SK-N-SH treated with all-trans-retinoic acid at 6 μM for 48 hours (cell line): ENCODE measurements around the gene RNF144B.

Experiments
- ATAC-seq: fragments of 200-7000 bp; cut with Tn5 transposase; 3 replicates; pipeline ENCODE4 v1.9.1; 2020; ENCODE audit warnings: mild to moderate bottlenecking, moderate library complexity
- ARNTL ChIP-seq: fragments of 450-650 bp; formaldehyde crosslinking; IDR thresholded peaks from 2 replicates; pipeline ENCODE4 v1.5.0; 2020; ENCODE audit warnings: low read depth, mild to moderate bottlenecking, moderate library complexity, borderline replicate concordance
- BACH2 ChIP-seq: fragments of 250-450 bp; sonication (Bioruptor Pico); IDR thresholded peaks from 2 replicates; pipeline ENCODE4 v1.9.0; 2021; ENCODE audit warnings: mild to moderate bottlenecking, borderline replicate concordance
- CSDC2 ChIP-seq: fragments of 250-450 bp; sonication (Bioruptor Pico); IDR thresholded peaks from 2 replicates; pipeline ENCODE4 v1.5.0; 2020; ENCODE audit warnings: mild to moderate bottlenecking, moderate library complexity
- ESRRG ChIP-seq: fragments of 250-450 bp; sonication (Bioruptor Pico); IDR thresholded peaks from 2 replicates; pipeline ENCODE4 v1.6.1; 2021; ENCODE audit warnings: mild to moderate bottlenecking
- GLIS3 ChIP-seq: fragments of 250-450 bp; sonication (Bioruptor Pico); IDR thresholded peaks from 2 replicates; pipeline ENCODE4 v1.5.0; 2020; ENCODE audit warnings: mild to moderate bottlenecking, moderate library complexity
- ISL1 ChIP-seq: fragments of 250-450 bp; sonication (Bioruptor Pico); IDR thresholded peaks from 2 replicates; pipeline ENCODE4 v2.1.2; 2022; ENCODE audit warnings: mild to moderate bottlenecking, moderate library complexity
- OSR1 ChIP-seq: fragments of 250-450 bp; sonication (Bioruptor Pico); IDR thresholded peaks from 2 replicates; pipeline ENCODE4 v1.8.0; 2022; ENCODE audit warnings: moderate library complexity, mild to moderate bottlenecking, inconsistent platforms
- RARB ChIP-seq: fragments of 250-450 bp; sonication (Bioruptor Pico); IDR thresholded peaks from 2 replicates; pipeline ENCODE4 v1.8.0; 2021; ENCODE audit warnings: mild to moderate bottlenecking, moderate library complexity
- SNAI2 ChIP-seq: fragments of 250-450 bp; sonication (Bioruptor Pico); IDR thresholded peaks from 2 replicates; pipeline ENCODE4 v1.5.0; 2020; ENCODE audit warnings: mild to moderate bottlenecking, moderate library complexity
- TCF4 ChIP-seq: fragments of 250-450 bp; sonication (Bioruptor Pico); IDR thresholded peaks from 2 replicates; pipeline ENCODE4 v1.8.0; 2021; ENCODE audit warnings: mild to moderate bottlenecking, moderate library complexity, borderline replicate concordance
- TOX ChIP-seq: fragments of 250-450 bp; sonication (Bioruptor Pico); IDR thresholded peaks from 2 replicates; pipeline ENCODE4 v1.8.0; 2021; ENCODE audit warnings: mild to moderate bottlenecking, moderate library complexity, borderline replicate concordance
- ZC3H10 ChIP-seq: fragments of 250-450 bp; sonication (Bioruptor Pico); IDR thresholded peaks from 2 replicates; pipeline ENCODE4 v1.5.1; 2021; ENCODE audit warnings: mild to moderate bottlenecking, moderate library complexity
- ZFP3 ChIP-seq: fragments of 250-450 bp; sonication (Bioruptor Pico); IDR thresholded peaks from 2 replicates; pipeline ENCODE4 v1.5.0; 2020; ENCODE audit warnings: mild to moderate bottlenecking, moderate library complexity
- ZNF565 ChIP-seq: fragments of 450-650 bp; formaldehyde crosslinking; conservative IDR thresholded peaks from 2 replicates; pipeline ENCODE4 v1.5.0; 2020; ENCODE audit warnings: low read depth, mild to moderate bottlenecking, moderate library complexity
- ZNF70 ChIP-seq: fragments of 450-650 bp; formaldehyde crosslinking; IDR thresholded peaks from 2 replicates; pipeline ENCODE4 v1.5.0; 2020; ENCODE audit warnings: mild to moderate bottlenecking, moderate library complexity
- ZNF8 ChIP-seq: fragments of 450-650 bp; formaldehyde crosslinking; IDR thresholded peaks from 2 replicates; pipeline ENCODE4 v1.5.0; 2020; ENCODE audit warnings: mild to moderate bottlenecking, moderate library complexity
- TF ChIP-seq, protein P1 (sequence below): fragments of 250-450 bp; sonication (Bioruptor Pico); IDR thresholded peaks from 2 replicates; pipeline ENCODE4 v1.5.1; 2021; ENCODE audit warnings: mild to moderate bottlenecking, moderate library complexity
- TF ChIP-seq, protein P2 (sequence below): fragments of 250-450 bp; sonication (Bioruptor Pico); IDR thresholded peaks from 2 replicates; pipeline ENCODE4 v1.5.0; 2020; ENCODE audit warnings: mild to moderate bottlenecking, moderate library complexity
- TF ChIP-seq, protein P3 (sequence below): fragments of 250-450 bp; sonication (Bioruptor Pico); IDR thresholded peaks from 2 replicates; pipeline ENCODE4 v1.8.0; 2021; ENCODE audit warnings: low read depth, mild to moderate bottlenecking, moderate library complexity, borderline replicate concordance
- TF ChIP-seq, protein P4 (sequence below): fragments of 250-450 bp; sonication (Bioruptor Pico); IDR thresholded peaks from 2 replicates; pipeline ENCODE4 v1.5.1; 2020; ENCODE audit warnings: low read depth, mild to moderate bottlenecking, moderate library complexity
- TF ChIP-seq, protein P5 (sequence below): fragments of 250-450 bp; sonication (Bioruptor Pico); IDR thresholded peaks from 2 replicates; pipeline ENCODE4 v1.8.0; 2020; ENCODE audit warnings: mild to moderate bottlenecking, moderate library complexity, borderline replicate concordance

RNF144B gene

DNA sequence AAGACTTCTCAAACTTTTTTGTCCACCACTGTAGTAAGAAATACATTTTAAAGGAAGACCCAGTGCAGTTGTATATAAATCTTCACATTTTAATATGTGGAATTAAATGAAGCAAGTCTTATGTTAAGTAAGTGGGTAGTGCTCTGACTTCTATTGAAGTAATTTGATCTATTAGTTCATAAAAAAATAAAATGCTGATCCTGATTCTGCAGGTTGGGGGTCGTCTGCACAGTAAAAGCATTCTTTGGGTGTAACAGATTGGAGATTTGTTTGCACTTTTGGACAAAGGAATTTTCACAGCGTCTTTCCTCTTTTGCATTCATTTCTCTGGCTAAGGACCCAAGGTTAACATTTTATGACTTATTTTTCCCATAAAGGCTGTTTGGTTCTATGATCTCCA lies 106.8 kb downstream of the RNF144B start:
- TF ChIP-seq TCF4 (CRISPR knock-in tag) = no peak
- TF ChIP-seq ZC3H10 (CRISPR knock-in tag) = no peak
- no peak for TF ChIP-seq SNAI2 (CRISPR knock-in tag)
- TF ChIP-seq ZNF565 = no peak
- TF ChIP-seq GLIS3 (CRISPR knock-in tag) = no peak
- no peak for TF ChIP-seq RARB (CRISPR knock-in tag)
- TF ChIP-seq, protein P1, sequence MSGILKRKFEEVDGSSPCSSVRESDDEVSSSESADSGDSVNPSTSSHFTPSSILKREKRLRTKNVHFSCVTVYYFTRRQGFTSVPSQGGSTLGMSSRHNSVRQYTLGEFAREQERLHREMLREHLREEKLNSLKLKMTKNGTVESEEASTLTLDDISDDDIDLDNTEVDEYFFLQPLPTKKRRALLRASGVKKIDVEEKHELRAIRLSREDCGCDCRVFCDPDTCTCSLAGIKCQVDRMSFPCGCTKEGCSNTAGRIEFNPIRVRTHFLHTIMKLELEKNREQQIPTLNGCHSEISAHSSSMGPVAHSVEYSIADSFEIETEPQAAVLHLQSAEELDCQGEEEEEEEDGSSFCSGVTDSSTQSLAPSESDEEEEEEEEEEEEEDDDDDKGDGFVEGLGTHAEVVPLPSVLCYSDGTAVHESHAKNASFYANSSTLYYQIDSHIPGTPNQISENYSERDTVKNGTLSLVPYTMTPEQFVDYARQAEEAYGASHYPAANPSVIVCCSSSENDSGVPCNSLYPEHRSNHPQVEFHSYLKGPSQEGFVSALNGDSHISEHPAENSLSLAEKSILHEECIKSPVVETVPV (CRISPR knock-in tag) = no peak
- TF ChIP-seq ESRRG (CRISPR knock-in tag) = no peak
- no peak for ATAC-seq

DNA sequence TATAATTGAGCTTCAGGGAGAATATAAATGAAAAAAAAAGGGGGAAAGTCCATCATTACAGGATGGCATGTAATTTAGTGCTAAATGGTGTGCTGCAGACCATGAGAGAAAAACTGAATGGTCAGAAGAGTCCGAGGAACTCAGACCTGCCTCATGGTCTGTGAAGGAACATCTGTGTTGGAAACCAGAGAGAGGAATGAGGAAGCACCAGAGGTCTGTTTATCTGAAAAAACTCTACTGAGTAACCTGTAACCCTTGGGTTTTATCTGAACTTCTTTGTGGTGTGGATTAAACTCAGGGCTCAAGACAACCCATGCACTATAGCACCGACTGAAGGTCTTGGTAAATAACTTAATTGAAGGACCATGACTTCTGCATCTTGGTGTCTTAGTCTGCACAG lies 108.1 kb downstream of the RNF144B start:
- ATAC-seq = no peak
- TF ChIP-seq ISL1 (no peak), ARNTL (CRISPR knock-in tag) (no peak), ZNF565 (no peak), OSR1 (CRISPR knock-in tag) (no peak), ZFP3 (CRISPR knock-in tag) (no peak), RARB (CRISPR knock-in tag) (no peak), SNAI2 (CRISPR knock-in tag) (no peak), BACH2 (no peak), ZNF70 (no peak), ZNF8 (CRISPR knock-in tag) (no peak), GLIS3 (CRISPR knock-in tag) (no peak), CSDC2 (CRISPR knock-in tag) (no peak), TOX (CRISPR knock-in tag) (no peak), ESRRG (CRISPR knock-in tag) (no peak), ZC3H10 (CRISPR knock-in tag) (no peak)
- TF ChIP-seq, protein P1 (CRISPR knock-in tag) = no peak
- TF ChIP-seq, protein P2, sequence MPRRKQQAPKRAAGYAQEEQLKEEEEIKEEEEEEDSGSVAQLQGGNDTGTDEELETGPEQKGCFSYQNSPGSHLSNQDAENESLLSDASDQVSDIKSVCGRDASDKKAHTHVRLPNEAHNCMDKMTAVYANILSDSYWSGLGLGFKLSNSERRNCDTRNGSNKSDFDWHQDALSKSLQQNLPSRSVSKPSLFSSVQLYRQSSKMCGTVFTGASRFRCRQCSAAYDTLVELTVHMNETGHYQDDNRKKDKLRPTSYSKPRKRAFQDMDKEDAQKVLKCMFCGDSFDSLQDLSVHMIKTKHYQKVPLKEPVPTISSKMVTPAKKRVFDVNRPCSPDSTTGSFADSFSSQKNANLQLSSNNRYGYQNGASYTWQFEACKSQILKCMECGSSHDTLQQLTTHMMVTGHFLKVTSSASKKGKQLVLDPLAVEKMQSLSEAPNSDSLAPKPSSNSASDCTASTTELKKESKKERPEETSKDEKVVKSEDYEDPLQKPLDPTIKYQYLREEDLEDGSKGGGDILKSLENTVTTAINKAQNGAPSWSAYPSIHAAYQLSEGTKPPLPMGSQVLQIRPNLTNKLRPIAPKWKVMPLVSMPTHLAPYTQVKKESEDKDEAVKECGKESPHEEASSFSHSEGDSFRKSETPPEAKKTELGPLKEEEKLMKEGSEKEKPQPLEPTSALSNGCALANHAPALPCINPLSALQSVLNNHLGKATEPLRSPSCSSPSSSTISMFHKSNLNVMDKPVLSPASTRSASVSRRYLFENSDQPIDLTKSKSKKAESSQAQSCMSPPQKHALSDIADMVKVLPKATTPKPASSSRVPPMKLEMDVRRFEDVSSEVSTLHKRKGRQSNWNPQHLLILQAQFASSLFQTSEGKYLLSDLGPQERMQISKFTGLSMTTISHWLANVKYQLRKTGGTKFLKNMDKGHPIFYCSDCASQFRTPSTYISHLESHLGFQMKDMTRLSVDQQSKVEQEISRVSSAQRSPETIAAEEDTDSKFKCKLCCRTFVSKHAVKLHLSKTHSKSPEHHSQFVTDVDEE (CRISPR knock-in tag) = no peak
- TF ChIP-seq, protein P3, sequence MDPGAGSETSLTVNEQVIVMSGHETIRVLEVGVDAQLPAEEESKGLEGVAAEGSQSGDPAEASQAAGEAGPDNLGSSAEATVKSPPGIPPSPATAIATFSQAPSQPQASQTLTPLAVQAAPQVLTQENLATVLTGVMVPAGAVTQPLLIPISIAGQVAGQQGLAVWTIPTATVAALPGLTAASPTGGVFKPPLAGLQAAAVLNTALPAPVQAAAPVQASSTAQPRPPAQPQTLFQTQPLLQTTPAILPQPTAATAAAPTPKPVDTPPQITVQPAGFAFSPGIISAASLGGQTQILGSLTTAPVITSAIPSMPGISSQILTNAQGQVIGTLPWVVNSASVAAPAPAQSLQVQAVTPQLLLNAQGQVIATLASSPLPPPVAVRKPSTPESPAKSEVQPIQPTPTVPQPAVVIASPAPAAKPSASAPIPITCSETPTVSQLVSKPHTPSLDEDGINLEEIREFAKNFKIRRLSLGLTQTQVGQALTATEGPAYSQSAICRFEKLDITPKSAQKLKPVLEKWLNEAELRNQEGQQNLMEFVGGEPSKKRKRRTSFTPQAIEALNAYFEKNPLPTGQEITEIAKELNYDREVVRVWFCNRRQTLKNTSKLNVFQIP (CRISPR knock-in tag) = no peak
- TF ChIP-seq, protein P4, sequence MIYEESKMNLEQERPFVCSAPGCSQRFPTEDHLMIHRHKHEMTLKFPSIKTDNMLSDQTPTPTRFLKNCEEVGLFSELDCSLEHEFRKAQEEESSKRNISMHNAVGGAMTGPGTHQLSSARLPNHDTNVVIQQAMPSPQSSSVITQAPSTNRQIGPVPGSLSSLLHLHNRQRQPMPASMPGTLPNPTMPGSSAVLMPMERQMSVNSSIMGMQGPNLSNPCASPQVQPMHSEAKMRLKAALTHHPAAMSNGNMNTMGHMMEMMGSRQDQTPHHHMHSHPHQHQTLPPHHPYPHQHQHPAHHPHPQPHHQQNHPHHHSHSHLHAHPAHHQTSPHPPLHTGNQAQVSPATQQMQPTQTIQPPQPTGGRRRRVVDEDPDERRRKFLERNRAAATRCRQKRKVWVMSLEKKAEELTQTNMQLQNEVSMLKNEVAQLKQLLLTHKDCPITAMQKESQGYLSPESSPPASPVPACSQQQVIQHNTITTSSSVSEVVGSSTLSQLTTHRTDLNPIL (CRISPR knock-in tag) = no peak
- TF ChIP-seq, protein P5, sequence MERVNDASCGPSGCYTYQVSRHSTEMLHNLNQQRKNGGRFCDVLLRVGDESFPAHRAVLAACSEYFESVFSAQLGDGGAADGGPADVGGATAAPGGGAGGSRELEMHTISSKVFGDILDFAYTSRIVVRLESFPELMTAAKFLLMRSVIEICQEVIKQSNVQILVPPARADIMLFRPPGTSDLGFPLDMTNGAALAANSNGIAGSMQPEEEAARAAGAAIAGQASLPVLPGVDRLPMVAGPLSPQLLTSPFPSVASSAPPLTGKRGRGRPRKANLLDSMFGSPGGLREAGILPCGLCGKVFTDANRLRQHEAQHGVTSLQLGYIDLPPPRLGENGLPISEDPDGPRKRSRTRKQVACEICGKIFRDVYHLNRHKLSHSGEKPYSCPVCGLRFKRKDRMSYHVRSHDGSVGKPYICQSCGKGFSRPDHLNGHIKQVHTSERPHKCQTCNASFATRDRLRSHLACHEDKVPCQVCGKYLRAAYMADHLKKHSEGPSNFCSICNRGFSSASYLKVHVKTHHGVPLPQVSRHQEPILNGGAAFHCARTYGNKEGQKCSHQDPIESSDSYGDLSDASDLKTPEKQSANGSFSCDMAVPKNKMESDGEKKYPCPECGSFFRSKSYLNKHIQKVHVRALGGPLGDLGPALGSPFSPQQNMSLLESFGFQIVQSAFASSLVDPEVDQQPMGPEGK (CRISPR knock-in tag) = no peak
